Measurements from ENCODE around the gene CFDP1. TPM values are rescaled to one million over a fixed set of nuclear protein-coding genes. Genes with fewer than 3 reads are reported as not detected.
A peak's percentile ranks its signal among the peaks of the same experiment; 100 is the strongest.

The CFDP1 gene
- polyA plus RNA-seq (ENCODE audit: insufficient read length in 10 of 10), result 100 to 1,000 TPM in 1 of 10 donors, 10 to 100 TPM in 9; 70.9 to 125 (median 91.4) TPM
- long read RNA-seq, donor 1, transcript CFDP1-201 (7 exons, 1,275 nt), result major isoform, 15 of 40 reads
- long read RNA-seq, donor 1, partial matches to known transcripts, result 25 of 40 reads
- long read RNA-seq, donor 1, other reads (novel, unspliced or antisense), result 0 of 40 reads
- long read RNA-seq, donor 2, transcript CFDP1-201 (7 exons, 1,275 nt), result major isoform, 21 of 47 reads
- long read RNA-seq, donor 2, partial matches to known transcripts, result 25 of 47 reads
- long read RNA-seq, donor 2, other reads (novel, unspliced or antisense), result 0 of 47 reads
- long read RNA-seq, donor 3, result 0 reads
- long read RNA-seq, donor 4, transcript CFDP1-201 (7 exons, 1,275 nt), result major isoform, 16 of 24 reads
- long read RNA-seq, donor 4, partial matches to known transcripts, result 6 of 24 reads
- long read RNA-seq, donor 4, other reads (novel, unspliced or antisense), result 0 of 24 reads
- long read RNA-seq, donor 5, transcript CFDP1-201 (7 exons, 1,275 nt), result major isoform, 13 of 38 reads
- long read RNA-seq, donor 5, partial matches to known transcripts, result 23 of 38 reads
- long read RNA-seq, donor 5, other reads (novel, unspliced or antisense), result 0 of 38 reads
- long read RNA-seq, donor 6, transcript CFDP1-201 (7 exons, 1,275 nt), result major isoform, 16 of 40 reads
- long read RNA-seq, donor 6, partial matches to known transcripts, result 21 of 40 reads
- long read RNA-seq, donor 6, other reads (novel, unspliced or antisense), result 0 of 40 reads
- long read RNA-seq, donor 7, transcript CFDP1-201 (7 exons, 1,275 nt), result major isoform, 19 of 36 reads
- long read RNA-seq, donor 7, partial matches to known transcripts, result 14 of 36 reads
- long read RNA-seq, donor 7, other reads (novel, unspliced or antisense), result 0 of 36 reads
- long read RNA-seq, donor 8, transcript CFDP1-201 (7 exons, 1,275 nt), result major isoform, 16 of 41 reads
- long read RNA-seq, donor 8, partial matches to known transcripts, result 23 of 41 reads
- long read RNA-seq, donor 8, other reads (novel, unspliced or antisense), result 0 of 41 reads
- long read RNA-seq, donor 9, partial matches to known transcripts, result 5 of 6 reads
- long read RNA-seq, donor 9, other reads (novel, unspliced or antisense), result 0 of 6 reads

DNA sequence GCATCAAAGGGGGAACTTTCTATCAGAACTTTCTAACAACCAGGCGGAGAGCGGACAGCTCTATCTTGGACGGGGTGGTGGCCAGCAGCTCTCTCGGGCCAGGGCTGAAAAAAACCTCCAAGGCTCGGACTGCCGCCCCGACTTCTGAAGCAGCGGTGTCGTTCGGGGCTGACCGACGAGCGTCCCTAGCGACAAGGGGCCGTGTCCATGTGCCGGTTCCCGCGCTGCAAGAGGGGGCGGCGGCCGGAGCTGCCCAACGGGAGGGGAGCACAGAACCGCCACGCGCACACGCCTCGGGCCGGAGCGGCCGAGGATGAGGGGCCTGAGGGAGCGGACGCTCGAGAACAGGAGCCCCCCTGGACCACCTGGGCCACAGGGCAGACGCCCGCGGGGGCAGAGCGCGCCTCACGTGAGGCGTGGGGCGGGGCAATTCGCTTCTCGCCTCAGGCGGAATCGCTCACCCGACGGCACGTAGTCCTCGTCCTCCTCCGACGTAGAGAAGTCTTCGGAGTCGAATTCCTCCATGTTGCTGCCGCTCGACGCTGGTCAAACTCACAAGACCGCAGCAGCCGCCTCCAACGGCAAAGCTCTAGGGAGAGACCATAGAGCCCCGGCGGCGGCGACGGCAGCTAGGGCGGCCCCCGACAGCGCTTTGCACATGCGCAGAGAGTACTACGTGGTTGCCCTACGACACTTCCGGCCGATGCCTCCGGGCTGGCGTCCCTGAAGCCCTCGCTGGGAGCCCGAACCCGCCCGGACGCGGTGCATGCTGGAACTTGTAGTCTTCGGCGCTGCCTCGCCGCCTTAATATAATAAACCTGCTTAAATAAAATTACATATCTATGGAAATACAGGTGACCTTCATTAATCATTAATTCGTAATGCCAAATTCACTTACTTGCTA lies at the start of gene CFDP1:
CFDP1 (minus strand) TSS at position 676 of the 904 bp plus-strand sequence; CDS start at position 525, 151 bp downstream.
- DNase-seq, result peak; percentile 95 to 99 (median 97)

- DNase-seq, result no peak
Measured at GRCh38 chr16:75482434-75483205, 49.3 kb upstream of the CFDP1 start.

DNA sequence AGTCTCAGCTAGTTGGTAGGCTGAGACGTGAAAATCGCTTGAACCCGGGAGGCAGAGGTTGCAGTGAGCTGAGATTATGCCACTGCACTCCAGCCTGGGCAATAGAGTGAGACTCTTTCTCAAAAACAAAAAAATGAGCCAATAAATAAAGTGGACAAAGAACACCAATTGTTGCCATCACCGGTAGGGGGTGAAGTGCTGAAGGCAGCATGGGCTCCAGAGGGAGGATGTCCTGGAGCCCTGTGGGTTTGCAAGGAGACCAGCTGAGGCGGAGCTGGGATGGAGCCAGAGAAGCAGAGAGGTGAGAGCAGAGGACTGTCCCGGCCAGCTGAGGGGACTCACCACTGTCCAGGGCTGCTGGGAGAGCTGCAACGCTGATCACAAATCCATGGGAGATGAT lies 48.2 kb upstream of the CFDP1 start:
- no peak for DNase-seq

DNA sequence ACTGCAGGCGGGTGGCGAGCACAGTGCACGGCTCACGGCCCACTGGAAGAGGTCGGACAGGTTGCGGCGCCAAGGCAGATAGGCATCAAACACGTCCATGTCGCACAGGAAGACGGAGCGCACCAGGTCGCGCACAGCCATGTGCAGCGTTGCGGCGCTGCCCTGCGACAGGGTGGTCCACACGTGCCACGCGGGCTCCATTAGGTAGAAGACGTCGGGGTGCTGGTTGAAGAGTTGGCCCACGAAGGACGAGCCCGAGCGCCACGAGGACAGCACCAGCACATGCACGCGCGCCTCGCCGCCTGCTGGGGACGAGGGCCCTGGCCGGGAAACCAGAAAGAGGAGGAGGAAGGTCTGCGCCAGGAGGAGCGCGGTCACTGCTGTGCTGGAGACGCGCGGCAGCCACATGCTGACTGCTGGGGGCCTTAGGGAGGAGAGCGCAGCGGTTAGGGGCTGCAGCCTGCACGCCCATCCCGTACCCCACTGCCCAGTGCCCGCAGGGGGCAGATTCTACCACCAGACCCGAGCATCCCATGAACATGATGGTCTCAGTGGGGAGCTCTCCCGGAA lies 46.2 kb upstream of the CFDP1 start:
- DNase-seq, result no peak

DNA sequence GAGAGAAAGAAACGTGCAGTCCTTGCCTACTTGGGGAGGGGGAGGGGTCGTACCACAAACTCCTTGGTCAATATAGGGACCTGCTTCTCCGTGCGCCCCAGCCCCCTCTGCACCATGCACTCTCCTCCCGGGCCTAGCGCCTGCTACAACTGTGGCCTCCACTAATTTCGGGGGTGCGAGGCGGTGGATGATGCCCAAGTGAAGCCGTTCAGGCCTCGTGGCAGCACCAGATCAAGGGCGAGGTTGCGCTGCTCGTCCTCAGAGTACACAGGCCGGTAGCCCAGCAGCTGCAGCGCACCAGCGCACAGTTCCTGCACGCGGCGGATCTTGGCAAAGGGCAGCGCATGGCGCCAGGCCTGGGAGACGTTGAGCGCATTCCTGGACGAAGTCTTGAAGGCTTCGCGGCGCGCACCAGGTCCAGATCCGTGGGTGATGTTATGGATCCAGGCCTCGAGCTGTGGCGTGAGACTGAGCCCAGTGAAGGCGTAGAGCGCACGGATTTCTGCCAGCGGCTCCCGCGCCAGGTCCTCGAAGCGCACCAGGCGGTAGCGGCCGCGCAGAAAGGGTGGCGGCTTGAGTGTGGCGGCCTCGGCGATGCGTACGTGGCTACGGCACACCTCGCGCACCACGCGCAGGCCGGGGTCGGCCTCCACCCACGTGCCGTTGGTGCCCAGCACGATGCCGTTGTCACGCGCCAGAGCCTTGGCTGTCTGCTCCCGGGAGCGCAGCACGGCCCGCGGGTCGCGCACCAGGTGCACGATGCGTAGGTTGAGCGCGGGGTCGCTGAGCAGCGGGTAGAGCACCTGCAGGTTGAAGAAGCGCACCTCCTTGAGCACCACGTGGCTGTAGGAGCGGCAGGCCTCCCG lies 45.4 kb upstream of the CFDP1 start:
- no peak for DNase-seq

DNA sequence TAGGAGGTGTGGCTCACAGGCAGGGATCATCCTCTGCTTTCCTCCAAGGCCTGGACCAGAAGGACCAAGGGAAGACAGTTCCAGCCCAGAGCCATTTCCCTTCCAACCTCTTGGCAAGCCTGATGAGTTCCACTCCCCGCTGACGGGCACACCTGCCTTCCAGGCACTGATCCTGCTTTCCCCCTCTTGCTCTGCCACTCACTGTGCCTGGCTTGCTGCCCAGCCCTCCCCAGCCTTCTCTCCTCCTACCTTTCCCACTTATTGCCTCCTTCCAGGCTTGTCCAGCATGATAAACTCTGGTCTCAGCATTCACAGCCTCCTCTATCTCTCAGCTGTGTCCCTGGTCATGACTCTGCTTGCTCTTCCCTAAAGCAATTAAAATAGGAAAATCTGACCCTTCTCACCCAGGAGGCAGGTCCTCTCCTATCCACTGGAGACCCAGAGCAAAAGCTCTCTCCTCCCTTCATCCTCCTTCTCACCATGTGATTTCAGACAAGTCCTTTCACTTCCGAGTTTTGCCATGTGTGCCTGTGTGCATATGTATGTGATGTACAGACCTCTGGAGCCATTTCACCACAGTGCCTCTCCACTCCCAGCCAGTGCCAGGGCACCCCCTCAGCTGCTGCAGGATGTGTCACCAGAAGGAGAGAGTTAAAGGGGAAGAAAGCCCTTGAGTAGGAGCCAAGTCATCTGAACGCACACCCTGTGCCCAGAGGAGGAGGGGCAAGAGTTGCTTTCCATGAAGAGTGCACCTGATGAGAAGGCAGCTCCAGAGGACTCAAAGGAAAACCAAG lies 44.6 kb upstream of the CFDP1 start:
- DNase-seq, result no peak

GRCh38 chr16:75476817-75477216 lies 43.5 kb upstream of the CFDP1 start:
- DNase-seq, result no peak

GRCh38 chr16:75475420-75475847 lies 42.1 kb upstream of the CFDP1 start:
- no peak for DNase-seq

DNA sequence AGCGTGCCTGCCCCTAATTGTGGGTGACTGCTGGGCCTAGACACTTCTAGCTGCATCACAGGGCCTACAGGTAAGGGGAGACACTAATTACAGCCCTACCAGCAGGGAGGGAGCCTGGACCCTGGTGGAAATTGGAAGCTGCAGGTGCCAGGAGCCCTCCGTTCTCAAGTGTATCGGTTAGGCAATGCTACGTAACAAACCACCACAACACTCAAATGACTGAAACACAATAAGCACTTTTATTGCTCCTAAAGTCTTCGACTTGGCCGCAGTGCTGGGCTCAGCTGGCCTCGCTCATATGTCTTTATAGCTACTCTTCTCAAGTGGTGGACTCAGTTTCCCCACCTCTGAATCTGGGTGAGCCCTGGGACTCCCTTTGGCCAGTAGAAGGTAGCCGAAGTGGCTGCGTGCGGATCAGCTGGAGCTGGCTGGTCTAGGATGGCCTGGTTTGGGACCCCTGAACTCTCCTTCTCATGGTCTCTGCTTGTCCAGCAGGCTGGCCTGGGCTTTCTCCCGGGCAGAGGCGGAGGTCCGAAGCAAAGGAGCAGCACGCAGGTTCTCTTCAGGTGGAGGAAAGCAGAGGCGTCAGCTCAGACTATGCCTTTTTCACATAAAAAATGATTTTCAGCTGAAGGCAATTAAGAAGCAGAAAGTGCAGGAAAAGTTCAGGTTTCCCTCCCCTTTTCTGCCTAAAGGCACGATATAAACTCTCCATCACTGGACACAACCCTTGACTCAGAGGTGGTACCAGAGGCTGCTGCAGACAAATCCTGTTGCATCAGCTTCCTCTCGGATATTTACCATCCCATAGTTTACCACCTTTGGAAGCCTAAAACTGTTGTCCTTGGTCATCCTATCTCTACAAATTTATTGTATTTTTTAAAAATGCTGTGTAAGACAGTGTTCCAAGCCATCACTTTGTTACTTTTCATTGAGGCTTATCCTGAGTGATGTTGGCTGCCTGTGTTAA lies 39.9 kb upstream of the CFDP1 start:
- no peak for DNase-seq

- DNase-seq, result peak; percentile 60 to 81 (median 70)
Measured at GRCh38 chr16:75471723-75472633, 38.7 kb upstream of the CFDP1 start.

DNA sequence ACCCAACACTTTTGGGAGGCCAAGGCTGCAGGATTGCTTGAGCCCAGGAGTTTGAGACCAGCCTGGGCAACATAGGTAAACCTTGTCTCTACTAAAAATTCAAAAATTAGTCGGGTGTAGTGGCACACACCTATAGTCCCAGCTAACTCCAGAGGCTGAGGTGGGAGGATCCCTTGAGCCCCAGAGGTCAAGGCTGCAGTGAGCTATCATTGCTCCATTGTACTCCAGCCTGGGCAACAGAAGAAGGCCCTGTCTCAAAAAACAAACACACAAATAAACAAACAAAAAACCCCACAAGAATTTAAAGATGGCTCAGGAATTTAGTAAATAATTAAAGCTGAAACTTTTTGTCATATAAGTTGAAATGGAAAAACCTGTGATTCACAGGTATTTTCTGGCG lies 33.5 kb upstream of the CFDP1 start:
- DNase-seq, result no peak

- peak; percentile 99 to 100 (median 100) for DNase-seq
Measured at GRCh38 chr16:75464122-75464918, 31.0 kb upstream of the CFDP1 start, which contains the start of gene TMEM170A. Gene TMEM170A, minus strand, starts transcription at chr16:75464689. Its CDS starts 89 bp downstream, at chr16:75464600.

GRCh38 chr16:75463389-75464121 lies 30.3 kb upstream of the CFDP1 start:
- DNase-seq, result peak; percentile 46 to 84 (median 61)

GRCh38 chr16:75462806-75463205 lies 29.5 kb upstream of the CFDP1 start:
- no peak for DNase-seq

Measured in muscle of back (tissue), 13 donors.